ENCODE results near the gene MOB3A.

MOB3A gene

GRCh38 chr19:2096034-2096479 lies at the start of gene MOB3A:
Gene MOB3A (minus strand): TSS chr19:2096326. CDS start chr19:2078560, 17,766 bp downstream.
- no peaks in the 10 kb centered on the region for H3K9me2 ChIP-seq (replicated peaks; ENCODE audit: low read depth, low read length)
- no peak for TF ChIP-seq EZH2phosphoT487 (IDR thresholded peaks at IDR 0.05; ENCODE audit: borderline replicate concordance)
- TF ChIP-seq, protein P1, sequence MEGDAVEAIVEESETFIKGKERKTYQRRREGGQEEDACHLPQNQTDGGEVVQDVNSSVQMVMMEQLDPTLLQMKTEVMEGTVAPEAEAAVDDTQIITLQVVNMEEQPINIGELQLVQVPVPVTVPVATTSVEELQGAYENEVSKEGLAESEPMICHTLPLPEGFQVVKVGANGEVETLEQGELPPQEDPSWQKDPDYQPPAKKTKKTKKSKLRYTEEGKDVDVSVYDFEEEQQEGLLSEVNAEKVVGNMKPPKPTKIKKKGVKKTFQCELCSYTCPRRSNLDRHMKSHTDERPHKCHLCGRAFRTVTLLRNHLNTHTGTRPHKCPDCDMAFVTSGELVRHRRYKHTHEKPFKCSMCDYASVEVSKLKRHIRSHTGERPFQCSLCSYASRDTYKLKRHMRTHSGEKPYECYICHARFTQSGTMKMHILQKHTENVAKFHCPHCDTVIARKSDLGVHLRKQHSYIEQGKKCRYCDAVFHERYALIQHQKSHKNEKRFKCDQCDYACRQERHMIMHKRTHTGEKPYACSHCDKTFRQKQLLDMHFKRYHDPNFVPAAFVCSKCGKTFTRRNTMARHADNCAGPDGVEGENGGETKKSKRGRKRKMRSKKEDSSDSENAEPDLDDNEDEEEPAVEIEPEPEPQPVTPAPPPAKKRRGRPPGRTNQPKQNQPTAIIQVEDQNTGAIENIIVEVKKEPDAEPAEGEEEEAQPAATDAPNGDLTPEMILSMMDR (conservative IDR thresholded peaks at IDR 0.05; ENCODE audit: low read length) = peak; percentile 48

GRCh38 chr19:2145831-2146241 lies 49.7 kb upstream of the MOB3A start:
- peaks cover 44% of the 10 kb centered on the region for H4K20me1 ChIP-seq (ENCODE audit: insufficient read depth, low read length, poor library complexity, severe bottlenecking)
- no peaks in the 10 kb centered on the region for H3F3A ChIP-seq (ENCODE audit: low read depth)
- H3K4me1 ChIP-seq (ENCODE audit: insufficient read depth, low read length, poor library complexity, severe bottlenecking) = peaks cover 33% of the 10 kb centered on the region
- H2AFZ ChIP-seq (ENCODE audit: low read length) = no peak overlapping the region
- no peaks in the 10 kb centered on the region for H3K27me3 ChIP-seq (ENCODE audit: insufficient read depth, low read length, poor library complexity, severe bottlenecking)
- TF ChIP-seq EZH2phosphoT487 (IDR thresholded peaks at IDR 0.05; ENCODE audit: borderline replicate concordance) = no peak
- TF ChIP-seq, protein P1 (conservative IDR thresholded peaks at IDR 0.05; ENCODE audit: low read length) = no peak
- H3K79me2 ChIP-seq (ENCODE audit: insufficient read depth, low read length) = peaks cover 97% of the 10 kb centered on the region
- H3K9me2 ChIP-seq (replicated peaks; ENCODE audit: low read depth, low read length) = no peaks in the 10 kb centered on the region
- H3K36me3 ChIP-seq (ENCODE audit: insufficient read depth, low read length) = no peaks in the 10 kb centered on the region
- no peaks in the 10 kb centered on the region for H3K9me3 ChIP-seq (ENCODE audit: insufficient read depth, low read depth, low read length)
- H3K4me3 ChIP-seq (ENCODE audit: low read length, poor library complexity, severe bottlenecking) = no peak overlapping the region
- no peak overlapping the region for H3K9ac ChIP-seq (ENCODE audit: low read depth, low read length, poor library complexity, severe bottlenecking)
- peak overlapping the region; percentile 24 for H3K4me2 ChIP-seq (ENCODE audit: low read depth, low read length, poor library complexity, severe bottlenecking)

More at GRCh38 chr19:2096034-2096479, at the start of gene MOB3A:
- H3K4me1 ChIP-seq (ENCODE audit: insufficient read depth, low read length, poor library complexity, severe bottlenecking) = peaks cover 23% of the 10 kb centered on the region
- H3K4me3 ChIP-seq (ENCODE audit: low read length, poor library complexity, severe bottlenecking) = peak within 1 kb of the TSS; percentile 85
- peaks cover 13% of the 10 kb centered on the region; the same call in 1 of the 2 replicates for H3K36me3 ChIP-seq (ENCODE audit: insufficient read depth, low read length)
- peak within 1 kb of the TSS; percentile 75 for H2AFZ ChIP-seq (ENCODE audit: low read length)
- H3K27me3 ChIP-seq (ENCODE audit: insufficient read depth, low read length, poor library complexity, severe bottlenecking) = no peaks in the 10 kb centered on the region
- peak within 1 kb of the TSS; percentile 92 for H3K9ac ChIP-seq (ENCODE audit: low read depth, low read length, poor library complexity, severe bottlenecking)
- H3K9me3 ChIP-seq (ENCODE audit: insufficient read depth, low read depth, low read length) = no peaks in the 10 kb centered on the region
- peaks cover 2% of the 10 kb centered on the region for H4K20me1 ChIP-seq (ENCODE audit: insufficient read depth, low read length, poor library complexity, severe bottlenecking)
- H3F3A ChIP-seq (ENCODE audit: low read depth) = no peaks in the 10 kb centered on the region
- peak within 1 kb of the TSS; percentile 79 for H3K4me2 ChIP-seq (ENCODE audit: low read depth, low read length, poor library complexity, severe bottlenecking)
- peaks cover 50% of the 10 kb centered on the region for H3K79me2 ChIP-seq (ENCODE audit: insufficient read depth, low read length)

DNA sequence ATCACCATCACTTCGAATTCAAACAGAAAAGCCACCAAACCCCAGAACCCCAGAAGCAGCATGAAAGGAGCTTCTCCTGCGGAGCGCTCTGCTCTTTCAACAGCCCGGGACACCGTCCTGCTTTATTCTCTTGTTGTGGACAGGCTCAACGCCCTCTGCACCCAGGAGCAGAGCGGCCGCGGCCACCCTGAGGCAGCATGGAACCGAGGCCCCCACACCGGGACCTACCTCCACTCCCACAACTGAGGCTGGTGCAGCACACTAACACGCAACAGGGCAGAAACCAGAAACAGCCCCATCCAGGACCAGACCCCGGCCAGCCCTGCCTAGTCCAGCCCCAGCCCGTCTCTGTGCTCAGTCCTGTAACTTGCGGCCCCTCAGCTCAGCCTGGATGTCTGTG lies 48.1 kb upstream of the MOB3A start:
- TF ChIP-seq, protein P1 (conservative IDR thresholded peaks at IDR 0.05; ENCODE audit: low read length) = no peak
- no peak overlapping the region for H3K4me2 ChIP-seq (ENCODE audit: low read depth, low read length, poor library complexity, severe bottlenecking)
- H4K20me1 ChIP-seq (ENCODE audit: insufficient read depth, low read length, poor library complexity, severe bottlenecking) = peaks cover 30% of the 10 kb centered on the region
- peaks cover 3% of the 10 kb centered on the region; the same call in 1 of the 2 replicates for H3K36me3 ChIP-seq (ENCODE audit: insufficient read depth, low read length)
- no peaks in the 10 kb centered on the region for H3K9me3 ChIP-seq (ENCODE audit: insufficient read depth, low read depth, low read length)
- no peaks in the 10 kb centered on the region for H3K9me2 ChIP-seq (replicated peaks; ENCODE audit: low read depth, low read length)
- H2AFZ ChIP-seq (ENCODE audit: low read length) = no peak overlapping the region
- H3K4me1 ChIP-seq (ENCODE audit: insufficient read depth, low read length, poor library complexity, severe bottlenecking) = peaks cover 16% of the 10 kb centered on the region
- no peaks in the 10 kb centered on the region for H3K27me3 ChIP-seq (ENCODE audit: insufficient read depth, low read length, poor library complexity, severe bottlenecking)
- no peak overlapping the region for H3K4me3 ChIP-seq (ENCODE audit: low read length, poor library complexity, severe bottlenecking)
- peaks cover 97% of the 10 kb centered on the region for H3K79me2 ChIP-seq (ENCODE audit: insufficient read depth, low read length)
- H3K9ac ChIP-seq (ENCODE audit: low read depth, low read length, poor library complexity, severe bottlenecking) = no peak overlapping the region
- H3F3A ChIP-seq (ENCODE audit: low read depth) = no peaks in the 10 kb centered on the region

Data from Loucy (cell line).